Endothelial cell of umbilical vein (primary cell): Measurements from ENCODE around the gene EPB41L3.

ENCODE experiments used
- MAX ChIP-seq: IDR thresholded peaks from 2 replicates; pipeline ENCODE4 v1.6.1; 2011; ENCODE audit not compliant: insufficient read depth, insufficient read length
- POLR2AphosphoS5 ChIP-seq: IDR thresholded peaks from 2 replicates; pipeline ENCODE4 v1.6.1; 2012; ENCODE audit warnings: low read depth, mild to moderate bottlenecking, control low read depth, low read length, moderate library complexity; ENCODE audit not compliant: insufficient read depth

- TF ChIP-seq POLR2AphosphoS5 (no peak), MAX (no peak)
These were observed 154.4 kb downstream of the EPB41L3 start for GRCh38 chr18:5389356-5389755.
